Keratinocyte (primary cell): ENCODE measurements around the gene CD3E.

ENCODE experiments used
- CTCF ChIP-seq, 3 experiments: IDR thresholded peaks in 1 of 3; conservative IDR thresholded peaks in 1 of 3; optimal IDR thresholded peaks in 1 of 3; 2 replicates in 2 of 3; 3 replicates in 1 of 3; pipeline versions ENCODE3 to v1.5.1; 2011; ENCODE audit warnings: low read length in 3 of 3, mild to moderate bottlenecking in 3 of 3, moderate library complexity in 2 of 3, control low read depth in 1 of 3, inconsistent platforms in 1 of 3; ENCODE audit not compliant: insufficient read depth in 2 of 3; ENCODE audit errors: extremely low read depth in 1 of 3
- EZH2 ChIP-seq: IDR thresholded peaks from one replicate; pipeline ENCODE4 v1.6.1; 2012; ENCODE audit warnings: inconsistent platforms, mild to moderate bottlenecking, low read length, moderate library complexity

- TF ChIP-seq CTCF (optimal IDR thresholded peaks at IDR 0.05 in 1 of 3, IDR thresholded peaks at IDR 0.05 in 1 of 3, conservative IDR thresholded peaks at IDR 0.05 in 1 of 3; ENCODE audit: extremely low read depth in 1 of 3, insufficient read depth in 2 of 3, low read length in 3 of 3), result no peak
- no peak for TF ChIP-seq EZH2
Observed at GRCh38 chr11:118321386-118322082, 17.0 kb downstream of the CD3E start.
